H4 (cell line): Measurements from ENCODE around the gene FAIM2. TPM values are rescaled to one million over a fixed set of nuclear protein-coding genes. Genes with fewer than 3 reads are reported as not detected.
"Not testable (repeated sequence)": the region's sequence is repeated elsewhere in the genome, so short reads cannot be mapped to it uniquely, and the experiment has no call there.

Experiments used
- DNase-seq: peaks from one replicate; pipeline ENCODE4 v3.0.0-alpha.2; 2015; ENCODE audit warnings: low spot score
- total RNA-seq: library from RNA; depleted of rRNA; stranded (reverse); fragments of >200 nt; shearing (Covaris generic); gene quantifications from 2 replicates; pipeline ENCODE4 v1.2.3, GENCODE V29; 2014

FAIM2 gene
- total RNA-seq, 1 experiment from 2014 or later, result 0.58 TPM

GRCh38 chr12:49864798-49865090 lies 39.0 kb downstream of the FAIM2 start:
- DNase-seq, result no peak

- no peak for DNase-seq
Measured at GRCh38 chr12:49863946-49864797, 39.5 kb downstream of the FAIM2 start.

GRCh38 chr12:49860921-49861320 lies 42.8 kb downstream of the FAIM2 start:
- DNase-seq, result not testable (repeated sequence)

- not testable (repeated sequence) for DNase-seq
Measured at GRCh38 chr12:49855890-49856289, 47.8 kb downstream of the FAIM2 start.

- no peak for DNase-seq
Measured at GRCh38 chr12:49854976-49855375, 48.7 kb downstream of the FAIM2 start.

- DNase-seq, result no peak
Measured at GRCh38 chr12:49853671-49854070, 50.0 kb downstream of the FAIM2 start.

GRCh38 chr12:49847161-49847560 lies 56.5 kb downstream of the FAIM2 start:
- DNase-seq, result no peak

GRCh38 chr12:49846032-49846431 lies 57.7 kb downstream of the FAIM2 start:
- no peak for DNase-seq

- DNase-seq, result no peak
Measured at GRCh38 chr12:49843876-49844437, 59.7 kb downstream of the FAIM2 start.

GRCh38 chr12:49843411-49843810 lies 60.3 kb downstream of the FAIM2 start:
- DNase-seq, result no peak

GRCh38 chr12:49842519-49843352 lies 61.0 kb downstream of the FAIM2 start, which contains the start of gene BCDIN3D:
Gene BCDIN3D (minus strand): TSS chr12:49843106. CDS start chr12:49843087, 19 bp downstream.
- DNase-seq, result peak; percentile 92

- no peak for DNase-seq
Measured at GRCh38 chr12:49838973-49839633, 64.6 kb downstream of the FAIM2 start.

GRCh38 chr12:49832836-49833421 lies 70.8 kb downstream of the FAIM2 start:
- DNase-seq, result peak; percentile 62

- no peak for DNase-seq
Measured at GRCh38 chr12:49831717-49832116, 72.0 kb downstream of the FAIM2 start.

GRCh38 chr12:49828133-49829091 lies 75.3 kb downstream of the FAIM2 start, which contains the start of gene NCKAP5L:
Gene NCKAP5L (minus strand): TSS chr12:49828413. CDS start chr12:49804044, 24,369 bp downstream.
- peak; percentile 94 for DNase-seq

- DNase-seq, result peak; percentile 38
Measured at GRCh38 chr12:49827401-49828099, 76.2 kb downstream of the FAIM2 start.

GRCh38 chr12:49827051-49827400 lies 76.7 kb downstream of the FAIM2 start:
- no peak for DNase-seq

GRCh38 chr12:49825971-49826421 lies 77.7 kb downstream of the FAIM2 start:
- DNase-seq, result no peak

GRCh38 chr12:49825360-49825970 lies 78.2 kb downstream of the FAIM2 start:
- DNase-seq, result no peak
